ENCODE measurements around the gene RGS7. TPM values are rescaled to one million over a fixed set of nuclear protein-coding genes. Genes with fewer than 3 reads are reported as not detected.

RGS7 gene
- total and polyA plus RNA-seq, 2 experiments from 2014 or later = 0.22 to 0.73 TPM

- no peaks in the 10 kb centered on the region for H4K20me1 ChIP-seq (ENCODE audit: insufficient read depth, poor library complexity, severe bottlenecking)
- H3K4me2 ChIP-seq = no peak overlapping the region
- H3K4me1 ChIP-seq (ENCODE audit: insufficient read depth) = no peaks in the 10 kb centered on the region
- no peaks in the 10 kb centered on the region for H3K27me3 ChIP-seq
- DNase-seq (ENCODE audit: low spot score) = no peak
- no peaks in the 10 kb centered on the region for H3K36me3 ChIP-seq (replicated peaks; ENCODE audit: insufficient read depth, low read depth)
- no peak overlapping the region for H3K4me3 ChIP-seq
- 91% methylated on average over 18 of the region's 18 CpGs for WGBS (ENCODE audit: low lambda C conversion rate, missing lambda C conversion rate)
- no peak overlapping the region for H3K27ac ChIP-seq
- H3K9me2 ChIP-seq (replicated peaks; ENCODE audit: insufficient read depth) = no peaks in the 10 kb centered on the region
- no peak for TF ChIP-seq CTCF (IDR thresholded peaks at IDR 0.05; ENCODE audit: poor library complexity)
- TF ChIP-seq EZH2phosphoT487 (IDR thresholded peaks at IDR 0.05; ENCODE audit: low read depth, severe bottlenecking, unreplicated experiment) = no peak
- no peak for TF ChIP-seq EZH2 (IDR thresholded peaks at IDR 0.05; ENCODE audit: borderline replicate concordance)
- H3K9me3 ChIP-seq (ENCODE audit: low read depth) = no peaks in the 10 kb centered on the region
- no peak overlapping the region for H2AFZ ChIP-seq
- H3K79me2 ChIP-seq = no peaks in the 10 kb centered on the region
These were observed 358.5 kb downstream of the RGS7 start for GRCh38 chr1:240998441-240999015.

GRCh38 chr1:240998024-240998423 is 359.0 kb downstream of the RGS7 start:
- Histone ChIP-seq H3K27me3 (no peaks in the 10 kb centered on the region), H2AFZ (no peak overlapping the region), H3K79me2 (no peaks in the 10 kb centered on the region), H3K9me3 (ENCODE audit: low read depth) (no peaks in the 10 kb centered on the region), H3K9me2 (replicated peaks; ENCODE audit: insufficient read depth) (no peaks in the 10 kb centered on the region), H3K4me1 (ENCODE audit: insufficient read depth) (no peaks in the 10 kb centered on the region), H3K4me3 (no peak overlapping the region), H3K4me2 (no peak overlapping the region), H3K27ac (no peak overlapping the region), H3K36me3 (replicated peaks; ENCODE audit: insufficient read depth, low read depth) (no peaks in the 10 kb centered on the region), H4K20me1 (ENCODE audit: insufficient read depth, poor library complexity, severe bottlenecking) (no peaks in the 10 kb centered on the region)
- WGBS (ENCODE audit: low lambda C conversion rate, missing lambda C conversion rate) = 55% methylated on average over 5 of the region's 5 CpGs
- TF ChIP-seq CTCF (IDR thresholded peaks at IDR 0.05; ENCODE audit: poor library complexity) (no peak), EZH2 (IDR thresholded peaks at IDR 0.05; ENCODE audit: borderline replicate concordance) (no peak), EZH2phosphoT487 (IDR thresholded peaks at IDR 0.05; ENCODE audit: low read depth, severe bottlenecking, unreplicated experiment) (no peak)
- no peak for DNase-seq (ENCODE audit: low spot score)

GRCh38 chr1:240993004-240993403 is 364.0 kb downstream of the RGS7 start:
- H3K27me3 ChIP-seq = no peaks in the 10 kb centered on the region
- TF ChIP-seq EZH2phosphoT487 (IDR thresholded peaks at IDR 0.05; ENCODE audit: low read depth, severe bottlenecking, unreplicated experiment) (no peak), CTCF (IDR thresholded peaks at IDR 0.05; ENCODE audit: poor library complexity) (no peak), EZH2 (IDR thresholded peaks at IDR 0.05; ENCODE audit: borderline replicate concordance) (no peak)
- no peak overlapping the region for H2AFZ ChIP-seq
- WGBS (ENCODE audit: low lambda C conversion rate, missing lambda C conversion rate) = 96% methylated on average over 2 of the region's 2 CpGs
- no peaks in the 10 kb centered on the region for H3K79me2 ChIP-seq
- no peaks in the 10 kb centered on the region for H3K36me3 ChIP-seq (replicated peaks; ENCODE audit: insufficient read depth, low read depth)
- H3K4me2 ChIP-seq = no peak overlapping the region
- H3K27ac ChIP-seq = no peak overlapping the region
- no peak overlapping the region for H3K4me3 ChIP-seq
- H3K4me1 ChIP-seq (ENCODE audit: insufficient read depth) = no peaks in the 10 kb centered on the region
- H3K9me2 ChIP-seq (replicated peaks; ENCODE audit: insufficient read depth) = no peaks in the 10 kb centered on the region
- H4K20me1 ChIP-seq (ENCODE audit: insufficient read depth, poor library complexity, severe bottlenecking) = no peaks in the 10 kb centered on the region
- no peak for DNase-seq (ENCODE audit: low spot score)
- no peaks in the 10 kb centered on the region for H3K9me3 ChIP-seq (ENCODE audit: low read depth)

All from hepatocyte (in vitro differentiated cells).